Measurements from ENCODE around the gene NSRP1.
A peak's percentile ranks its signal among the peaks of the same experiment; 100 is the strongest.
"Not testable (repeated sequence)": the region's sequence is repeated elsewhere in the genome, so short reads cannot be mapped to it uniquely, and the experiment has no call there.

NSRP1 gene

DNA sequence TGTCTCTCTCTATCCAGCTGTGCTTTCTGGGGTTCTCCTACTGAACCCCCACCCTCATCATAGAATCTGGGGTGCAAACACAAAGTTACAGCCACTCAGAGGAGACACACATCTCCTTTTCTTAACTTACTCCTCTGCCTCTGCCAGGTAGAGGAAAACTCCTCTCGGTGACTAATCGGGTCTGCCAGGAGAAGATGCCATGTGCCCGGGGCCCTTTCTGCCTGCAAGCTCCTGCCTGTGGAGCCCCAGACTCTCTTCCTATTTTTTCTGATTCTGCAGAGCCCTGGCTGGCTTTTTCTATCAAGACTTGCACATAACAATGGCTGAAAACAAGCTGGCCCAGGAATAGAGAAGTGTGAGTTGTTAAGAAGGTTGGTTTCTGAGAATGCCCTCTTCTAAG, 108.5 kb downstream of the NSRP1 start:
- TF ChIP-seq SPI1 (IDR thresholded peaks at IDR 0.05; ENCODE audit: low read depth, low read length) = no peak
- no peak for TF ChIP-seq TAF1 (IDR thresholded peaks at IDR 0.05; ENCODE audit: low read depth, low read length)
- TF ChIP-seq POLR2A (IDR thresholded peaks at IDR 0.05; ENCODE audit: low read depth, low read length) = no peak
- no peak for TF ChIP-seq POLR2AphosphoS5 (IDR thresholded peaks at IDR 0.05; ENCODE audit: low read depth, low read length)
- no peak for TF ChIP-seq PAX5 (IDR thresholded peaks at IDR 0.05; ENCODE audit: insufficient read depth, low read length, severe bottlenecking)
- TF ChIP-seq POU2F2 (IDR thresholded peaks at IDR 0.05; ENCODE audit: low read depth, low read length) = no peak
- FAIRE-seq = no peak
- DNase-seq (ENCODE audit: insufficient read length, low spot score) = no peak

DNA sequence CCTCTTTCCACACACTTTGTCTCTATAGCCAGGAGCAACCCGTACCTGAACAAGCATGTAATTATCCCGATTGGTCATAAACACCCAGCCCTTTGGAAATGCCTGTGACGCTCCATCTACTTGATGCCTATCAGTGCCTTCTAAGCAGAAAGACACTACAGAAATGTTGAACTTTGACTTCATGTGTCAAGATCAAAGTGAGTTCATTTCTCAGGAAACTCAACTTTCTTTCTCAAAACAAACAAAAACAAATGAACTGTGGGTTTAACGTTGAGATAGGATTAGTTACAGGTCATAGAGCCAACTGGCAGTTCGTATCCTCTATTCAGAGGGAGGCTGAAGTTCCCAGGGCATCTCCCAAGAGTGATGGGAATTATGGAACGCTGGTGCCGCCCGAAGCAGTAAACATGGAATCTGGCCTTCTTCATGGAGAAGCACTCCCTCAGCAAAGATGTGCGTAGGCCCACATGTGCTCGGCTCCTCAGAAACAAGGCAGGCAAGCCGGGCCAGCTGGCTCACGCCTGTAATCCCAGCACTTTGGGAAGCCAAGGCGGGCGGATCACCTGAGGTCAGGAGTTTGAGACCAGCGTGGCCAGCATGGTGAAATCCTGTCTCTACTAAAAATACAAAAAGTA, 109.4 kb downstream of the NSRP1 start:
- FAIRE-seq (no peak), DNase-seq (ENCODE audit: insufficient read length, low spot score) (no peak)
- TF ChIP-seq SPI1 (IDR thresholded peaks at IDR 0.05; ENCODE audit: low read depth, low read length) = no peak
- TF ChIP-seq POLR2A (IDR thresholded peaks at IDR 0.05; ENCODE audit: low read depth, low read length) = no peak
- TF ChIP-seq POU2F2 (IDR thresholded peaks at IDR 0.05; ENCODE audit: low read depth, low read length) = no peak
- TF ChIP-seq PAX5 (IDR thresholded peaks at IDR 0.05; ENCODE audit: insufficient read depth, low read length, severe bottlenecking) = no peak
- TF ChIP-seq POLR2AphosphoS5 (IDR thresholded peaks at IDR 0.05; ENCODE audit: low read depth, low read length) = no peak
- no peak for TF ChIP-seq TAF1 (IDR thresholded peaks at IDR 0.05; ENCODE audit: low read depth, low read length)

DNA sequence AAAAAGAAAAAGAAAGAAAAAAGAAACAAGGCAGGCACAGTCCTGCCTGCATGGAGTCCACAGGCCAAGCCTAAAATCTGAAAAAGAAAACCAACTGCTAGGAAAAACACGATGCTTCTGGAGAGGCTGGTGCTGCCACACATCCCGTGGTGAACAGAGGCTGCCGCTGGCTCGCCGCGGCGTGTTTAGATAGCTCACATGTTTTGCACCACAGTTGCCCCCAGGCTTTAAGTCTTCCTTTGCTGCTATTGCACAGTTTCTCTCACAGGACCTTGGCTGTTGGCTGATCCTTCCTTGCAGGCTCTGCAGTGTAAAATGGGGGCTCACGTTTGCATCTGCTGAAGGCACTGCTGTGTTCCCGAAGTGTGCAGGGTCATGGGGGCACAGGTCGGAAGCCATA, 110.3 kb downstream of the NSRP1 start:
- DNase-seq (ENCODE audit: insufficient read length, low spot score) (no peak), FAIRE-seq (no peak)
- TF ChIP-seq POLR2A (IDR thresholded peaks at IDR 0.05; ENCODE audit: low read depth, low read length) = no peak
- no peak for TF ChIP-seq POLR2AphosphoS5 (IDR thresholded peaks at IDR 0.05; ENCODE audit: low read depth, low read length)
- no peak for TF ChIP-seq SPI1 (IDR thresholded peaks at IDR 0.05; ENCODE audit: low read depth, low read length)
- no peak for TF ChIP-seq TAF1 (IDR thresholded peaks at IDR 0.05; ENCODE audit: low read depth, low read length)
- no peak for TF ChIP-seq PAX5 (IDR thresholded peaks at IDR 0.05; ENCODE audit: insufficient read depth, low read length, severe bottlenecking)

DNA sequence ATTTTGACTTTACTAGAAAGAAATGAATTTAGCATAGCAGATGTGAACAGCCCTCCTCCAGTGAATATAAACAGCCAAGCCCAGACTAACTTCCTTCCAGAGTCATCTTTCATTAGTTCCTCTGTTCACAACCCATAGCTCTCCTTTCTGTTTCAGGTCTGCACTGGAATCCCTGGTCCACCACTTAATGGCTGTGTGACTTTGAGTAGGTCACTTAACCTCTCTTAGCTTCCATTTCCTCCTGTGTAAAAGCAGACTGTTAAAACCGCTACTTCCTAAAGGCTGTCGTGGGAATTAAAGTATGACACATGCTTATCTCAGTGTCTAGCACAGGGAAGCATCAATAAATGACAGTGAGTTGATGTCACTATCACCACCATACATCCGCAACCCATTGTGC, 111.4 kb downstream of the NSRP1 start:
- DNase-seq (ENCODE audit: insufficient read length, low spot score) (no peak), FAIRE-seq (peak; percentile 59)
- TF ChIP-seq PAX5 (IDR thresholded peaks at IDR 0.05; ENCODE audit: insufficient read depth, low read length, severe bottlenecking) = no peak
- TF ChIP-seq SPI1 (IDR thresholded peaks at IDR 0.05; ENCODE audit: low read depth, low read length) = 0 out of 2 replicates have a peak, but pooled peaks have one; percentile 2

DNA sequence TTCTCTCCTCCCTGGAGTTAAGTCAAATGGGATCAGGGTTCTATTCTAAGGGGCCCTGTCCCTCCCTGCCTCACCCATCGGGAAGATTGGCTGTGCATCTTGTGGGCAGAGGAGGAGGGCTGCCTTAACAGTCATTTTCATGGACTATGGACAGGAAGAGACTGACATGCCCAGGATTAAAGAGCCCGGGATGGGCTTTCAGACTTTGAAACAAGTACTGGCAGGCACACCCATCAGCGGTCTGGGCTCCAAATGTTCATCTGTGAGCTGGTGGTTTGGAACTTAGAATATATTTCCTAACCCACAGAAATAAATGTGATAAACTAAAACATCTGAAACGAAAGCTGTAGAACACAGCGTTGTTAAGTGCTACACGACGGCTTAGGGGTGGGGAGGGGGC, 112.4 kb downstream of the NSRP1 start:
- no peak for DNase-seq (ENCODE audit: insufficient read length, low spot score)
- FAIRE-seq = no peak
- no peak for TF ChIP-seq PAX5 (IDR thresholded peaks at IDR 0.05; ENCODE audit: insufficient read depth, low read length, severe bottlenecking)
- no peak for TF ChIP-seq SPI1 (IDR thresholded peaks at IDR 0.05; ENCODE audit: low read depth, low read length)
- TF ChIP-seq POLR2AphosphoS5 (IDR thresholded peaks at IDR 0.05; ENCODE audit: low read depth, low read length) = no peak
- TF ChIP-seq POU2F2 (IDR thresholded peaks at IDR 0.05; ENCODE audit: low read depth, low read length) = no peak
- no peak for TF ChIP-seq TAF1 (IDR thresholded peaks at IDR 0.05; ENCODE audit: low read depth, low read length)
- no peak for TF ChIP-seq POLR2A (IDR thresholded peaks at IDR 0.05; ENCODE audit: low read depth, low read length)

GRCh38 chr17:30230009-30230408, 113.4 kb downstream of the NSRP1 start:
- FAIRE-seq = not testable (repeated sequence)

GRCh38 chr17:30230596-30231125, 114.0 kb downstream of the NSRP1 start:
- TF ChIP-seq SPI1 (IDR thresholded peaks at IDR 0.05; ENCODE audit: low read depth, low read length) (no peak), POU2F2 (IDR thresholded peaks at IDR 0.05; ENCODE audit: low read depth, low read length) (no peak), TAF1 (IDR thresholded peaks at IDR 0.05; ENCODE audit: low read depth, low read length) (no peak)
- DNase-seq (ENCODE audit: insufficient read length, low spot score) = no peak
- FAIRE-seq = peak; percentile 56

More at GRCh38 chr17:30230009-30230408, 113.4 kb downstream of the NSRP1 start:
- not testable (repeated sequence) for DNase-seq (ENCODE audit: insufficient read length, low spot score)

- no peak for FAIRE-seq
Observed at GRCh38 chr17:30232015-30232823, 115.6 kb downstream of the NSRP1 start.

GRCh38 chr17:30232824-30233427, 116.3 kb downstream of the NSRP1 start:
- FAIRE-seq (no peak), DNase-seq (ENCODE audit: insufficient read length, low spot score) (no peak)
- TF ChIP-seq POU2F2 (IDR thresholded peaks at IDR 0.05; ENCODE audit: low read depth, low read length) (no peak), TAF1 (IDR thresholded peaks at IDR 0.05; ENCODE audit: low read depth, low read length) (no peak), PAX5 (IDR thresholded peaks at IDR 0.05; ENCODE audit: insufficient read depth, low read length, severe bottlenecking) (no peak), SPI1 (IDR thresholded peaks at IDR 0.05; ENCODE audit: low read depth, low read length) (no peak), POLR2AphosphoS5 (IDR thresholded peaks at IDR 0.05; ENCODE audit: low read depth, low read length) (no peak), POLR2A (IDR thresholded peaks at IDR 0.05; ENCODE audit: low read depth, low read length) (no peak)

More at GRCh38 chr17:30232015-30232823, 115.6 kb downstream of the NSRP1 start:
- no peak for TF ChIP-seq PAX5 (IDR thresholded peaks at IDR 0.05; ENCODE audit: insufficient read depth, low read length, severe bottlenecking)
- no peak for TF ChIP-seq SPI1 (IDR thresholded peaks at IDR 0.05; ENCODE audit: low read depth, low read length)
- no peak for TF ChIP-seq TAF1 (IDR thresholded peaks at IDR 0.05; ENCODE audit: low read depth, low read length)
- TF ChIP-seq POLR2AphosphoS5 (IDR thresholded peaks at IDR 0.05; ENCODE audit: low read depth, low read length) = no peak
- TF ChIP-seq POLR2A (IDR thresholded peaks at IDR 0.05; ENCODE audit: low read depth, low read length) = no peak
- TF ChIP-seq POU2F2 (IDR thresholded peaks at IDR 0.05; ENCODE audit: low read depth, low read length) = no peak
- DNase-seq (ENCODE audit: insufficient read length, low spot score) = no peak
